ENCODE data around the gene CASQ2. TPM values are rescaled to one million over a fixed set of nuclear protein-coding genes. Genes with fewer than 3 reads are reported as not detected.

Gene CASQ2
- polyA plus RNA-seq, 1 donor (not counting 4 experiments of a cell fraction or from before 2014, with no cell fraction given) = 0.04 TPM

DNA sequence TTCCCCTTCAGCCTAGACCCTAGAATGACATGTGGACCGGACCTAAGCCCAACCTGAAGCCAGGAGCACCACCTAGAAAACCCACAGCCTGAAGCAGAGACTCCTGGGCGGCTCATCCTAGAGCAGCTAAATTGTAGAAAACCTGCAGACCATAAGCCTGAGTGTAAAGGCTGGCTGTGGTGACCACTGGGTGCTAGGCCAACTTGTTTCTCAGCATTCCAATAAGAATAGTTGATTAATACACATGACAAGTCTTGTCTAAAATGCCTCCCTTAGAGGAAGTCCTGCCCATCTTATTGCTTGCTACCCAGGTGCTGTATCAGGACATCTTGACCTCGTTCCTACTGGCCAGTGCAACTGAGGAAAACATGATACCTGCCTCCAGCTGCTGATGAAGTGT is 23.3 kb upstream of the CASQ2 start:
- Histone ChIP-seq H3K9me3 (ENCODE audit: control insufficient read depth, low read depth, low read length) (no peaks in the 10 kb centered on the region), H3K79me2 (ENCODE audit: control insufficient read depth, insufficient read depth, low read length) (no peaks in the 10 kb centered on the region), H3K27me3 (ENCODE audit: control insufficient read depth, extremely low read depth, insufficient read depth, low read length) (no peaks in the 10 kb centered on the region), H2AFZ (ENCODE audit: control insufficient read depth, low read length) (no peak overlapping the region), H3K27ac (ENCODE audit: control insufficient read depth, insufficient read depth, low read length) (no peak overlapping the region), H4K20me1 (ENCODE audit: control insufficient read depth, extremely low read depth, insufficient read depth, low read length) (no peaks in the 10 kb centered on the region), H3K9ac (ENCODE audit: control insufficient read depth, extremely low read depth, insufficient read depth, low read length) (no peak overlapping the region), H3K4me1 (ENCODE audit: control insufficient read depth, extremely low read depth, insufficient read depth, low read length) (peaks cover 39% of the 10 kb centered on the region), H3K4me3 (ENCODE audit: control insufficient read depth in 2 of 3, extremely low read depth in 1 of 3, insufficient read depth in 2 of 3, low read depth in 1 of 3, low read length in 3 of 3) (no peak overlapping the region), H3K4me2 (ENCODE audit: control insufficient read depth, extremely low read depth, insufficient read depth, low read depth, low read length) (peak overlapping the region; percentile 56), H3K9me1 (ENCODE audit: control insufficient read depth, extremely low read depth, insufficient read depth, low read length) (no peaks in the 10 kb centered on the region), H3K36me3 (ENCODE audit: control insufficient read depth in 2 of 2, extremely low read depth in 1 of 2, insufficient read depth in 2 of 2, low read length in 2 of 2) (no peaks in the 10 kb centered on the region)
- DNase-seq (ENCODE audit: low read depth, low spot score) (no peak), FAIRE-seq (peak; percentile 84)
- TF ChIP-seq, protein P1, sequence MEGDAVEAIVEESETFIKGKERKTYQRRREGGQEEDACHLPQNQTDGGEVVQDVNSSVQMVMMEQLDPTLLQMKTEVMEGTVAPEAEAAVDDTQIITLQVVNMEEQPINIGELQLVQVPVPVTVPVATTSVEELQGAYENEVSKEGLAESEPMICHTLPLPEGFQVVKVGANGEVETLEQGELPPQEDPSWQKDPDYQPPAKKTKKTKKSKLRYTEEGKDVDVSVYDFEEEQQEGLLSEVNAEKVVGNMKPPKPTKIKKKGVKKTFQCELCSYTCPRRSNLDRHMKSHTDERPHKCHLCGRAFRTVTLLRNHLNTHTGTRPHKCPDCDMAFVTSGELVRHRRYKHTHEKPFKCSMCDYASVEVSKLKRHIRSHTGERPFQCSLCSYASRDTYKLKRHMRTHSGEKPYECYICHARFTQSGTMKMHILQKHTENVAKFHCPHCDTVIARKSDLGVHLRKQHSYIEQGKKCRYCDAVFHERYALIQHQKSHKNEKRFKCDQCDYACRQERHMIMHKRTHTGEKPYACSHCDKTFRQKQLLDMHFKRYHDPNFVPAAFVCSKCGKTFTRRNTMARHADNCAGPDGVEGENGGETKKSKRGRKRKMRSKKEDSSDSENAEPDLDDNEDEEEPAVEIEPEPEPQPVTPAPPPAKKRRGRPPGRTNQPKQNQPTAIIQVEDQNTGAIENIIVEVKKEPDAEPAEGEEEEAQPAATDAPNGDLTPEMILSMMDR (optimal IDR thresholded peaks at IDR 0.05 in 1 of 3, IDR thresholded peaks at IDR 0.05 in 1 of 3, conservative IDR thresholded peaks at IDR 0.05 in 1 of 3; ENCODE audit: extremely low read depth in 1 of 3, insufficient read depth in 2 of 3, low read length in 3 of 3) = no peak
- TF ChIP-seq EZH2 (IDR thresholded peaks at IDR 0.05; ENCODE audit: low read length) = no peak
- dilution Hi-C loops (cut with MboI; ENCODE audit: extremely low pct_ligation_motif_present, low sequenced_read_pairs) = no loop called here

DNA sequence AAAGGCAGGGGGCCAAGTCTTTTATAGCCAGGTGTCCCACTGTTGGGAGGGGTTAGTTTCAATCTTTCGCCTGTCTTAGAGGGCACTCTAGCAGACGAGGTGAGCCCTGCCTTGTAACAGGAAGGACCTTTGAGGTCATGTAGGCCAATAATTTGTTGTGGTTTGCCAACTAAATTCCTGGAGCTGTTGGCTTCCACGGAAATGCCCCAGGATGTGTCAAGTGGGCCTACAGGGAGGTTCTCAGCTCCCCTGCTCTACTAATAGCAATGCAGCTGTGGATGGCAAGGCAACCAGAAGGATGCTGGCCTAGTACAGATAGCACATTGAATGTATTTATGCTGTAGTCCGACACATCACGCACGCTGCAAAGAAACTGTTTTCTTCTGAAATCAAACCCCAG is 22.3 kb upstream of the CASQ2 start:
- TF ChIP-seq EZH2 (IDR thresholded peaks at IDR 0.05; ENCODE audit: low read length) = no peak
- TF ChIP-seq, protein P1 (optimal IDR thresholded peaks at IDR 0.05 in 1 of 3, IDR thresholded peaks at IDR 0.05 in 1 of 3, conservative IDR thresholded peaks at IDR 0.05 in 1 of 3; ENCODE audit: extremely low read depth in 1 of 3, insufficient read depth in 2 of 3, low read length in 3 of 3) = no peak
- H2AFZ ChIP-seq (ENCODE audit: control insufficient read depth, low read length) = no peak overlapping the region
- no peak overlapping the region for H3K4me3 ChIP-seq (ENCODE audit: control insufficient read depth in 2 of 3, extremely low read depth in 1 of 3, insufficient read depth in 2 of 3, low read depth in 1 of 3, low read length in 3 of 3)
- no peaks in the 10 kb centered on the region for H4K20me1 ChIP-seq (ENCODE audit: control insufficient read depth, extremely low read depth, insufficient read depth, low read length)
- no peak for DNase-seq (ENCODE audit: low read depth, low spot score)
- FAIRE-seq = no peak
- H3K79me2 ChIP-seq (ENCODE audit: control insufficient read depth, insufficient read depth, low read length) = no peaks in the 10 kb centered on the region
- H3K9me3 ChIP-seq (ENCODE audit: control insufficient read depth, low read depth, low read length) = no peaks in the 10 kb centered on the region
- no peak overlapping the region for H3K27ac ChIP-seq (ENCODE audit: control insufficient read depth, insufficient read depth, low read length)
- no peaks in the 10 kb centered on the region for H3K27me3 ChIP-seq (ENCODE audit: control insufficient read depth, extremely low read depth, insufficient read depth, low read length)
- no peak overlapping the region for H3K9ac ChIP-seq (ENCODE audit: control insufficient read depth, extremely low read depth, insufficient read depth, low read length)
- no peaks in the 10 kb centered on the region for H3K36me3 ChIP-seq (ENCODE audit: control insufficient read depth in 2 of 2, extremely low read depth in 1 of 2, insufficient read depth in 2 of 2, low read length in 2 of 2)
- no peaks in the 10 kb centered on the region for H3K9me1 ChIP-seq (ENCODE audit: control insufficient read depth, extremely low read depth, insufficient read depth, low read length)
- H3K4me2 ChIP-seq (ENCODE audit: control insufficient read depth, extremely low read depth, insufficient read depth, low read depth, low read length) = no peak overlapping the region
- dilution Hi-C loops (cut with MboI; ENCODE audit: extremely low pct_ligation_motif_present, low sequenced_read_pairs) = no loop called here
- peaks cover 39% of the 10 kb centered on the region for H3K4me1 ChIP-seq (ENCODE audit: control insufficient read depth, extremely low read depth, insufficient read depth, low read length)
